NT2/D1 (cell line): ENCODE measurements around the gene NLGN1.

Experiments
- DNase-seq: peaks from one replicate; pipeline ENCODE4 v3.0.0-alpha.2; 2011; ENCODE audit warnings: low read depth, low spot score
- H3K27me3 ChIP-seq: 2 replicates; pipeline ENCODE4 v1.6.0; 2011; ENCODE audit warnings: mild to moderate bottlenecking; ENCODE audit not compliant: insufficient read length, insufficient read depth
- H3K36me3 ChIP-seq: 2 replicates; pipeline ENCODE4 v1.6.1; 2011; ENCODE audit warnings: mild to moderate bottlenecking, low read length, mixed read lengths; ENCODE audit not compliant: insufficient read depth, insufficient read length
- H3K4me1 ChIP-seq: 2 replicates; pipeline ENCODE4 v1.5.1; 2011; ENCODE audit not compliant: insufficient read depth, insufficient read length
- H3K4me3 ChIP-seq: 2 replicates; pipeline ENCODE4 v1.5.1; 2011; ENCODE audit warnings: low read depth; ENCODE audit not compliant: insufficient read length
- H3K9ac ChIP-seq: 2 replicates; pipeline ENCODE4 v1.6.0; 2011; ENCODE audit warnings: low read depth; ENCODE audit not compliant: insufficient read length
- H3K9me3 ChIP-seq: 2 replicates; pipeline ENCODE4 v1.5.1; 2011; ENCODE audit warnings: mild to moderate bottlenecking, low read length; ENCODE audit not compliant: insufficient read depth
- SUZ12 ChIP-seq: IDR thresholded peaks from 2 replicates; pipeline ENCODE4 v1.6.1; 2011; ENCODE audit not compliant: insufficient read length, insufficient read depth; ENCODE audit errors: extremely low read depth
- YY1 ChIP-seq: IDR thresholded peaks from 2 replicates; pipeline ENCODE4 v1.6.1; 2011; ENCODE audit not compliant: insufficient read length, insufficient read depth
- ZNF274 ChIP-seq: IDR thresholded peaks from 2 replicates; pipeline ENCODE4 v1.6.1; 2011; ENCODE audit warnings: mild to moderate bottlenecking, low read depth, low read length

Gene NLGN1

DNA sequence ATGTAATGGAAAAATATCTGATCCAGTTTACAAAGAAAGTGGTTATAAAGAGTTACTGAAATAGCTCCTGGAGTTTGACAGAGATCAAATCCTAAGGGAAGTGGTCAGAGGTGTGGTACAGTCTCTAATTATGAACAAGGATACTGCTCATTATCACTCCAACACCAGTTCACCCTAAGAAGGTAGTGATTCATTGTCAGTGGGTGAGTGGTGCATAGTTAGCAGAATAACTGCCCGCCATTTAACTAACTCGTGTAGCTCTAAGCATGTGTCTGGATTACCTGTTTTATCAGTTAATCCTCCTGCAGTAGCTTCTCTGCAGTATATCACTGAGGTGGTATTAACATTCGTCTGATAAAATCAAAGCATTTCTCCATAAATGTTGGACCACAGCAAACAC is 700.1 kb downstream of the NLGN1 start:
- H3K9ac ChIP-seq: no peak overlapping the region
- H3K9me3 ChIP-seq: no peaks in the 10 kb centered on the region
- H3K4me1 ChIP-seq: no peaks in the 10 kb centered on the region
- no peak for TF ChIP-seq YY1
- no peak for TF ChIP-seq ZNF274
- TF ChIP-seq SUZ12: no peak
- DNase-seq: no peak
- no peaks in the 10 kb centered on the region for H3K27me3 ChIP-seq
- no peaks in the 10 kb centered on the region for H3K36me3 ChIP-seq
- no peak overlapping the region for H3K4me3 ChIP-seq

DNA sequence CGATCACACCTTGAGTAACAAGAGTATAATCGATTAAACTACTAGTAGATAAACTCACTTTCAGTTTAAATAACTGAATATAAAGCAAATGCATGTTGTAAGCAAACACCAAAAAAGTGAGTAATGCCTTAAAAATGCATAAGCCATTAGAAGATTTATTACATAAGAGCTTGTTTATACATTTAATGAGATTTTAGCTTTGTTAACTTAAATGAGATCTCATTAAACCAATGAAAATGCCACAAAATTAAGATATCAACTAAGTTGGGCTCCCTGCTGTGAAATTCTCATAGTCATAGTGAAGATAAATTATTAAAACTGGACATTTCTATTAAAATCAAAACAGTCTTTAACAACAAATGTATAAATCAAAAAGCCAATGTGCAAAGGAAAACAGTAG is 701.2 kb downstream of the NLGN1 start:
- no peaks in the 10 kb centered on the region for H3K9me3 ChIP-seq
- H3K27me3 ChIP-seq: no peaks in the 10 kb centered on the region
- TF ChIP-seq YY1: no peak
- TF ChIP-seq ZNF274: no peak
- no peak for TF ChIP-seq SUZ12
- H3K36me3 ChIP-seq: no peaks in the 10 kb centered on the region
- no peak for DNase-seq
- H3K9ac ChIP-seq: no peak overlapping the region
- no peaks in the 10 kb centered on the region for H3K4me1 ChIP-seq
- H3K4me3 ChIP-seq: no peak overlapping the region

DNA sequence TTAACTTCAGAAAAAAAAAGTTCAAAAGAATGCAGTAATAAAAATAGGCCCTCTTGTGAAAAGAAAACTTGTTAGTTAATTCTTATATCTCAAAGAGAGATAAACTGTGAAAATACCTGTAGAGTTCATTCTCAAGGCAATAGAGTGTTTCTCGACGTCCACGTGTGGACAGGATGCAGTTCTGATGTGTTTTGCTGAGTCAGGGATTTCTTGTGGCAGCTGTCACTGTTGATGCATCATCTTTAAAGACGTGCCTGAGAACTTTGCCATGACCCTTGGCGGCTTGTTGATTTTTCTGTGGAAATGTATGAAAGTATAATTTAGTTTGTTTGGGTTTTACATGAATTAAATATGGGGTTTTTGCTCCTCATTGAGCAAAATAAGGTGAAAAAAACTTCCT is 702.2 kb downstream of the NLGN1 start:
- no peaks in the 10 kb centered on the region for H3K4me1 ChIP-seq
- DNase-seq: no peak
- no peaks in the 10 kb centered on the region for H3K9me3 ChIP-seq
- TF ChIP-seq ZNF274 (no peak), YY1 (no peak), SUZ12 (no peak)
- H3K36me3 ChIP-seq: no peaks in the 10 kb centered on the region
- no peak overlapping the region for H3K9ac ChIP-seq
- H3K4me3 ChIP-seq: no peak overlapping the region
- no peaks in the 10 kb centered on the region for H3K27me3 ChIP-seq

DNA sequence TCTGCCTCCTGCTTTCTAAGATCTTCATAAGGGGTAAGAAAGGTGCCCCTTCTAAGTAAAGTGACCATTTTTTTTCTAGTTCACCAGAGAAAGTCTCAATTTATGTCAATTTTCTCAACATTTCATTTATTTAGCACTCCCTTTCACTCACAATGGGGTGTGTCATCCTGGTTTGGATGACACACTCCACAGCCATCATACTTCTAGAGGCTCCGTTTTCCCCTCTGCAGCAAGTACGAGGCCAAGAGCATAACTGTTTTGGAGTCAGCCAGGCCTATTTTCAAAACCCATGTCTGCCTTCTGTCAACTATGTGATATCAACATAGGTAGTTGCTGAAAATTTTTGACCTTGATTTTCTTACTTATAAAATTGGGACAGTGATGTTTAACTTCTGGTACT is 703.2 kb downstream of the NLGN1 start:
- TF ChIP-seq SUZ12: no peak
- TF ChIP-seq YY1: no peak
- no peak for TF ChIP-seq ZNF274
- Histone ChIP-seq H3K9me3 (no peaks in the 10 kb centered on the region), H3K4me1 (no peaks in the 10 kb centered on the region), H3K4me3 (no peak overlapping the region), H3K9ac (no peak overlapping the region), H3K27me3 (no peaks in the 10 kb centered on the region), H3K36me3 (no peaks in the 10 kb centered on the region)
- no peak for DNase-seq

DNA sequence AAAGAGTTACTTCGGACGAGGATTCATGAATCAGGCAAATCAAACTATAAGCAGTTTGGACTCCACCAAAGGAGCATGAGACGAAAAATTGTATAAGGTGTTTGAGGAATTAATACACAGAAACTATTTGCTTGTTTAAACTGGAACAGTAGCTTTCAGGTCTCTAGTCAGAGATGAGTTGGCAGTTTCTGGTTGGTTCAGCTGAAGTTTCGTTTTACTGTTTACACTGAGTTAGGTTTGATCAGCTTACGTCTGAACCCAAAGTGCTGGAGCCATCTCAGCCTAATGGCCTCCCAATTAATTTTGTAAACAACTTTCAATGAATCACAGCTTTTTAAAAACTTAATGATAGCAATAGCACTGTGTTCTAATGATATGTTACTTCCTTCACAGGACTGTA is 703.7 kb downstream of the NLGN1 start:
- no peaks in the 10 kb centered on the region for H3K4me1 ChIP-seq
- H3K27me3 ChIP-seq: no peaks in the 10 kb centered on the region
- DNase-seq: no peak
- H3K36me3 ChIP-seq: no peaks in the 10 kb centered on the region
- H3K4me3 ChIP-seq: no peak overlapping the region
- H3K9ac ChIP-seq: no peak overlapping the region
- TF ChIP-seq YY1: no peak
- TF ChIP-seq SUZ12: no peak
- no peak for TF ChIP-seq ZNF274
- H3K9me3 ChIP-seq: no peaks in the 10 kb centered on the region

DNA sequence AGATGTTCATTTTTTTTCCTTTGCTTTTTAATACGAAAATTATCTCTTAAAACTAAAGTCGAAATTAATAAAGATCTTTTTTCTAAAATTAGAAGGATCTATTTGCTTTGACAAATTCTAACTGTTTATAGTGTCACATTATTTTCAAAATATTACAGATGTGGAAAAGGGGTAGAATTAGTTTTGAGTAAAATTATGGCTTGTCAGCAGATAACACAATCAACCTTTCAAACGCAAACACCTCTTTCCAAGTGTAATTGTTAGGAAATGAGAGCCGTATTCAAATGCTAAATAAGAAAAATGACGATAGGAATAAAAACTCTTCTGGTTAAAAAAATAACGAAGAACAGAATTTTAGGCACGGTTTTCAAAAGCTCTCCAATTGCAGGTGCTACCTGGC is 704.7 kb downstream of the NLGN1 start:
- no peak overlapping the region for H3K4me3 ChIP-seq
- TF ChIP-seq ZNF274 (no peak), YY1 (no peak), SUZ12 (no peak)
- no peaks in the 10 kb centered on the region for H3K27me3 ChIP-seq
- no peaks in the 10 kb centered on the region for H3K9me3 ChIP-seq
- no peak for DNase-seq
- H3K36me3 ChIP-seq: no peaks in the 10 kb centered on the region
- no peak overlapping the region for H3K9ac ChIP-seq
- no peaks in the 10 kb centered on the region for H3K4me1 ChIP-seq

DNA sequence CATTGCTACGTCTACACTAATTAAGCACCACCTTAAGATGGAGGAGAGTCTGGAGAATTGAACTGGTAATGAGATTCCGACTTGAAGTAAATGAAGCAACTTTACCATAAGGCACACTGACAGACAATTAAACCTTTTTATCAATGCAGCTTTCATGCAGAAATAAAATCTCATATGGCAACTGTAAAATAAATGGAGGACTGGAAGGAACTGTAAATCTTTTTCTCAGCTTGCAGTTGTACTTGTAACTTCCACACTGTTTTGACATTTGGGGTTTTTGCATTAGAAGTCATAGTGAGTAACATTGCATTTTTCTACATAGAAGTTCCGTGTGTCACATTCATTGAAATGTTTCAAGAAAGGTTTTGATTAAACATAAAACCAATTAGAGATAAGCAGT is 705.3 kb downstream of the NLGN1 start:
- DNase-seq: no peak
- H3K4me3 ChIP-seq: no peak overlapping the region
- no peaks in the 10 kb centered on the region for H3K27me3 ChIP-seq
- no peaks in the 10 kb centered on the region for H3K36me3 ChIP-seq
- TF ChIP-seq YY1: no peak
- TF ChIP-seq ZNF274: no peak
- no peak for TF ChIP-seq SUZ12
- no peak overlapping the region for H3K9ac ChIP-seq
- no peaks in the 10 kb centered on the region for H3K4me1 ChIP-seq
- H3K9me3 ChIP-seq: no peaks in the 10 kb centered on the region

DNA sequence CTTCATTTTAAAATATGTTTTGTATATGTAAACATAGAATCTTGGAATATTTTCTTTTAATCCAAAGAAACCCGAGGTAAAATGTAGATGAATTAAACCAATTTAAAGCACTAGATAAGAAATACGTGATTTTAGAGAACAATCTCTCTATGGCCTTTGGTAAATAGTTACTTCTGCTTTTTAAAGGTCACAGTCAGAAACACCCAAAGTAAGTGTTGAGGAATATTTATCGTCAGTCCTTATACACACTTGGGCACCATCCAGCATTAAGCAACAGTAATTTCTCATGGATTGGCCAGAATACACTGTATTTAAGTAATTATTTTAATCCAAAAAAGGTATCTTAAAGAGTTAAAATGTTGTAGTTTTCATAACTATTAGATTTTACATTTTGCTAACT is 713.2 kb downstream of the NLGN1 start:
- no peaks in the 10 kb centered on the region for H3K36me3 ChIP-seq
- H3K4me3 ChIP-seq: no peak overlapping the region
- no peak overlapping the region for H3K9ac ChIP-seq
- DNase-seq: no peak
- H3K9me3 ChIP-seq: no peaks in the 10 kb centered on the region
- H3K4me1 ChIP-seq: no peaks in the 10 kb centered on the region
- no peaks in the 10 kb centered on the region for H3K27me3 ChIP-seq
- no peak for TF ChIP-seq ZNF274
- no peak for TF ChIP-seq SUZ12
- TF ChIP-seq YY1: no peak
